Neutrophil (primary cell): Measurements from ENCODE around the gene PALM.

Source experiments
- H3K27ac ChIP-seq: fragments of 200-600 bp; sonication (generic); 2 replicates; pipeline ENCODE4 v1.5.1; 2016; ENCODE audit warnings: mild to moderate bottlenecking, moderate library complexity
- H3K27me3 ChIP-seq: fragments of 200-600 bp; sonication (generic); 2 replicates; pipeline ENCODE4 v1.6.0; 2016; ENCODE audit warnings: mild to moderate bottlenecking
- H3K36me3 ChIP-seq: fragments of 200-600 bp; sonication (generic); 2 replicates; pipeline ENCODE4 v1.5.1; 2017
- H3K4me1 ChIP-seq, 2 experiments: fragments of 200-600 bp in 1 of 2; sonication (generic) in 1 of 2; 1 replicate in 1 of 2; 2 replicates in 1 of 2; pipeline versions ENCODE4 v1.5.1 to v1.6.1; 2013 to 2016; ENCODE audit warnings: low read depth in 1 of 2, low read length in 1 of 2, mild to moderate bottlenecking in 1 of 2, moderate library complexity in 1 of 2; ENCODE audit not compliant: control insufficient read depth in 1 of 2, insufficient read depth in 1 of 2
- H3K4me3 ChIP-seq, 2 experiments: fragments of 200-600 bp in 1 of 2; sonication (generic) in 1 of 2; 1 replicate in 1 of 2; 2 replicates in 1 of 2; pipeline ENCODE4 v1.5.1; 2013 to 2016; ENCODE audit warnings: low read depth in 1 of 2, low read length in 1 of 2, mild to moderate bottlenecking in 1 of 2, moderate library complexity in 1 of 2
- H3K9me3 ChIP-seq: fragments of 200-600 bp; sonication (generic); 2 replicates; pipeline ENCODE4 v1.5.1; 2016
- CTCF ChIP-seq: fragments of 200-600 bp; sonication (generic); IDR thresholded peaks from 2 replicates; pipeline ENCODE4 v1.5.1; 2016; ENCODE audit warnings: antibody characterized with exemption

Gene PALM

GRCh38 chr19:780935-781334, 72.2 kb downstream of the PALM start:
- no peak for TF ChIP-seq CTCF
- H3K9me3 ChIP-seq, result no peaks in the 10 kb centered on the region
- no peaks in the 10 kb centered on the region for H3K27me3 ChIP-seq
- no peak overlapping the region for H3K27ac ChIP-seq
- no peaks in the 10 kb centered on the region for H3K4me1 ChIP-seq
- H3K4me3 ChIP-seq, result no peak overlapping the region
- H3K36me3 ChIP-seq, result no peaks in the 10 kb centered on the region

GRCh38 chr19:781800-782184, 73.1 kb downstream of the PALM start:
- no peak for TF ChIP-seq CTCF
- H3K27ac ChIP-seq, result no peak overlapping the region

GRCh38 chr19:782185-782877, 73.6 kb downstream of the PALM start:
- Histone ChIP-seq H3K4me3 (no peak overlapping the region), H3K36me3 (no peaks in the 10 kb centered on the region), H3K27me3 (no peaks in the 10 kb centered on the region), H3K4me1 (no peaks in the 10 kb centered on the region), H3K27ac (no peak overlapping the region), H3K9me3 (no peaks in the 10 kb centered on the region)
- no peak for TF ChIP-seq CTCF

More at GRCh38 chr19:781800-782184, 73.1 kb downstream of the PALM start:
- no peak overlapping the region for H3K4me3 ChIP-seq
- H3K9me3 ChIP-seq, result no peaks in the 10 kb centered on the region
- H3K27me3 ChIP-seq, result no peaks in the 10 kb centered on the region
- no peaks in the 10 kb centered on the region for H3K4me1 ChIP-seq
- H3K36me3 ChIP-seq, result no peaks in the 10 kb centered on the region

- Histone ChIP-seq H3K4me1 (no peaks in the 10 kb centered on the region), H3K9me3 (no peaks in the 10 kb centered on the region), H3K36me3 (no peaks in the 10 kb centered on the region), H3K4me3 (no peak overlapping the region), H3K27ac (no peak overlapping the region), H3K27me3 (no peaks in the 10 kb centered on the region)
- TF ChIP-seq CTCF, result no peak
Measured at GRCh38 chr19:782878-783668, 74.3 kb downstream of the PALM start.

- peaks cover 10 to 11% of the 10 kb centered on the region in 2 experiments for H3K4me1 ChIP-seq
- no peak overlapping the region for H3K27ac ChIP-seq
- H3K9me3 ChIP-seq, result no peaks in the 10 kb centered on the region
- no peaks in the 10 kb centered on the region for H3K27me3 ChIP-seq
- H3K4me3 ChIP-seq, result no peak overlapping the region
- no peak for TF ChIP-seq CTCF
- H3K36me3 ChIP-seq, result no peaks in the 10 kb centered on the region
Measured at GRCh38 chr19:784541-784940, 75.8 kb downstream of the PALM start.
